Measurements from ENCODE around the gene NCAPG2.
A peak's percentile ranks its signal among the peaks of the same experiment; 100 is the strongest.
"Not testable (repeated sequence)": the region's sequence is repeated elsewhere in the genome, so short reads cannot be mapped to it uniquely, and the experiment has no call there.

NCAPG2 gene

DNA sequence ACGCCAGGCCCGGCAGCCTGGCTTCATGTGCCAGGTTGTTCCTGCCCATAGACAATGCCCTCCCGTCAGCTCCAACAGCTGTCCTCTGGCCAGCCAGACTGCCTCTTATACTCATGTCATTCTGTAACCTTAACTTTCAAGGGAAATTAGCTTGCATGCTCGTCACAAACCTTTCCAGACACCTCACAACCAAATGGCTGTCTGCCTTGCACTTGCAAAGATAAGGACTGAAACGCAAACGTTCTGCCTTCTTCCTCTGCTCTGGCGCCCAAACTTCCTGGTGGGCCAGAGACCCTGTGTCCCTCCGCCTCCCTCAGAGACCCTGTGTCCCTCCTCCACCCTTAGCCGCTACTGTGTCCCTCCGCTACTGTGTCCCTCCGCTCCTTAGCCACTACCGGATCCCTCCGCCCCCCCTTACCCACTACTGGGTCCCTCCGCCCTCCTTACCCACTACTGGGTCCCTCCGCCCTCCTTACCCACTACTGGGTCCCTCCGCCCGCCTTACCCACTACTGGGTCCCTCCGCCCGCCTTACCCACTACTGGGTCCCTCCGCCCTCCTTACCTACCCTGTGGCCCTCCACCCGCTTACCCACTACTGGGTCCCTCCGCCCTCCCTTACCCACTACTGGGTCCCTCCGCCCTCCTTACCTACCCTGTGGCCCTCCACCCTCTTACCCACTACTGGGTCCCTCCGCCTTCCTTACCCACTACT lies 37.5 kb downstream of the NCAPG2 start:
- not testable (repeated sequence) for DNase-seq

DNA sequence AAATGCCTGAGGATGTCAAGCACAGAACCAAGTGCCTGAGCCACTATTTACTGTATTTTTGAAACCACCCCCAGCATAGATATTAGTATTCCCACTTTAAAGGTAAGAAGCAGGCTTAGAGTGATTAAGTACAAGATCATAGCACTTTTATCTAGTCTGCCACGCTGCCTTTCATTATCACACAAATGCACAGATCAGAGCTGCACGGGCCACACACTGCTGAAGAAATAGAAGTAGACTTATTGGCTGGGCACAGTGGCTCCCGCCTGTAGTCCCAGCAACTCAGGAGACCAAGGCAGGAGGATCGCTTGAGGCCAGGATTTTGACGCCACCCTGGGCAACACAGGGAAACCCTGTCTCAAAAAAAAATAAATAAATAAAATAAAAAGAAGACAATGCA lies 38.2 kb downstream of the NCAPG2 start:
- DNase-seq, result no peak

DNA sequence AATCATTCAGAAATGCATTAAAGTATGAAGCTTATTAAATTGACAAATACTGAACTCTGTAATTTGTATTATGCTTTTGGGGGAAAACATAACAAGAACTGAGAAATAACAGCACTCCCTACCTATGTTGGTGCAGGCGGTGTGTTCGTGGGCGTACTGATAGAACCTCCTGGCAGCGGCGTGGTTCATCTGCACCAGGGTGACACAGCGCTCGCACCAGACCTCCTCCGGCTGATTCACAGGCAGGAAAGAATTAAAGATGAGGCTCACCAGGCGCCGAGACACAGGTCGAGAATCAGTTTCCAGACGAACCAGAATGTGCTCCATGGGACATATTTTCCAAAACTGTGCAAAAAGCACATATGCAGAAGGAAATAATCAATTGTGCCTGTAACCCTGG lies 40.2 kb downstream of the NCAPG2 start:
- no peak for DNase-seq

DNA sequence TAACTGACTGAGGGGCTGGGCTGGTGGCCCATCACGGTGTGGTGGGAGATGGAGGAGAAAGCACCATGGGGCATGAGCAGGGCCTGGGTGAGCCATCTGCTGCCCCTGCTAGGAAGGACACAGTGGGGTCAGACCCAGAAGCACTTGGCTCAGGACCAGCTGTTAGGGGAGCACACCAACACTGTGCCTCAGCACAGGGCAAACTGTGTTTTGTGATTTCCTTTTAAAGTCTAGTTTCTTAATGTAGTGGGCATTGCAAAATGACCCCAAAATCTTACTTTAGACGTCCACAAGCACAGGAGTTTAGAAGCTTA lies 41.2 kb downstream of the NCAPG2 start:
- no peak for DNase-seq

DNA sequence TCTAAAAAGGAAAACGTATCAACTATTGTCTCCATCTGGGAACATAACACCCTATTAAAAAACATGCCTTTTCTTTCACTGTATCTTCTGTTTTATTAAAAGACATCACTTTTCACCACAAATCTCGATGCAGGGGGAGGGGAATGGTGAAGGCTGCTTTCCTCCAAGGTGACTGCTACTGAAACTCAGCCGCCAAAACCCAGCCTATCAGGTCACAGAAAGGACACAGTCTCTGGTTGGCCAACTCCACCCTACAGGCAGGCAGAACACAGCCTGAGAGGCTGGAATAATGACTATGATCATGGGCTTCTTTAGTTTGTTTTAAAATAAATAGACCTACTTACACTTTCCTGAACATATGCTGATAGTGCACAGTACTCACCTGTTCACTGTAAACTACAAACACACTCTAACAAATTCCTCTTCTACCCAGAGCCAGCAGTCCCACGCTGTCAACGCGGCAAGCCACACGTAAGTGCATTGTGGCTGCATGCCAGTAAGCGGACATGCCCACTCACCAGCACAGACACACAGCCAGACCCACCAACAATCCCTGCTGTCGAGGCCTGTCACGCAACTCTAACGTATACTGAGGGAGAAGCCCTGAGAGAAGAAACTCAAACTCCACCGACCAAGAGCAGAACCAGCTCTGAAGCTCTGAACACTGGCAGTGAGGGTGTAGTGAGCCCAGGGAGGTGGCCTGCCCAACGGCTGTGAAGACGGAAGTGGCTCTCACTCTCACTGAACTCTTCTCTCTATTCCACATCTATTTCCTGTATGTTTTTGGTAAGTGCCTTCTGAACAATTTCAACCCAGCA lies 41.8 kb downstream of the NCAPG2 start:
- DNase-seq, result no peak

DNA sequence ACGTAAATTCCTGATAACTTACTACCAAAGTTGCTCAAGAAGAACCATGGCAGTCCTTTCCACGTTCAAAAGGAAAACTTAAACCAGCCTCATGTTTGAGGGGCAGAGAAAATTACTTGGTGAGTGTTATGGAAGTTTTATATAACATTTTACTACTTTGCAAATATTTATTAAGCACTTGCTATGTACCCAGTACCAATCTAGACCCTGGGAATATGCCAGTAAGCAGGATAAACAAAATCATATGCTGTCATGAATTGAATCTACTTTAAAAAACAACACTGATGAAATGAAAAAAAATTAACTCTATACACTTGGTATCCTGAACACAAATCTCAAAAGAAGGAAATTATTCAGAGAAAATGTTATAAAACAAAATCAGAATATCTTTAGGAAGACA lies 46.1 kb downstream of the NCAPG2 start:
- no peak for DNase-seq

DNA sequence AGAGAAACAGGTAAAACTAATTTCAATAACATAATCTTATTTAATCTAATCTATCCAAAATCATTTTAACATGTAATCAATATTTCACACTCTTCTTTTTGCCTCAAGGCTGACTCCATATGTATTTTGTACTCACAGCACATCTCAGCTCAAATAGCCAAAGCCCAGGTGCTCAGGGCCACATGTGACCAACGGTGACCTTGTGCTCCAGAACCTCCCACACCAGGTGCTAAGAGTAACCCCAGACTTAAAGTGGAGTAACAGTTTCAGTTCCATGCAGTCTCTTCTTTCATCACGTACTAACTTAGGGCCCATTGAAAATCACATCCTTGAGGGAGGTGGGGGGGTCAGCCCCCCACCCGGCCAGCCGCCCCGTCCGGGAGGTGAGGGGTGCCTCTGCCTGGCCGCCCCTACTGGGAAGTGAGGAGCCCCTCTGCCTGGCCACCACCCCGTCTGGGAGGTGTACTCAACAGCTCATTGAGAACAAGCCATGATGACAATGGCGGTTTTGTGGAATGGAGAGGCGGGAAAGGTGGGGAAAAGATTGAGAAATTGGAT lies 47.3 kb downstream of the NCAPG2 start:
- no peak for DNase-seq

DNA sequence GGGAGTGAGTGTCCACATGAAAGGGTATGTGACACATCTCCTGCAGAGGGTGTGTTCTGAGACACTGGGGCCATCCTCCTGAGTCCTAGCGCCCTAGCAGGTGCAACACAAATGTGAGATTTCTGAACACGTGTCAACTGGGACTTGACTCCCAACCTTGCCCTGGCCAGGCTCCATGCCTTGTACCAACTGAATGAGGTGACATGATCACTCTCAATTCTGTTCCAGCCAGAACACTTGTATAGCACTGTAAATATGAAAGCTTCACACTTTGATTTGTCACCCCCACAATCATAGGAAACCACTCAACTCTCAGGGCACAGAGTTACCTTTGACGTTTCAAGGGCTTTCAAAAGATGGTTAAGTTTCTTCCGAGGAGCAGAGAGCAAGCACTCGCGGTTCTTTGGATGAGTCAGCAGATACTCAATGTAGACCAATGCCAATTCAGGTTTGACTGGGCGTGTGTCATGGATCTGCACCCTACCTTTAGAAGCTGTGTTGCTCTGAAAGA lies 48.6 kb downstream of the NCAPG2 start:
- no peak for DNase-seq

DNA sequence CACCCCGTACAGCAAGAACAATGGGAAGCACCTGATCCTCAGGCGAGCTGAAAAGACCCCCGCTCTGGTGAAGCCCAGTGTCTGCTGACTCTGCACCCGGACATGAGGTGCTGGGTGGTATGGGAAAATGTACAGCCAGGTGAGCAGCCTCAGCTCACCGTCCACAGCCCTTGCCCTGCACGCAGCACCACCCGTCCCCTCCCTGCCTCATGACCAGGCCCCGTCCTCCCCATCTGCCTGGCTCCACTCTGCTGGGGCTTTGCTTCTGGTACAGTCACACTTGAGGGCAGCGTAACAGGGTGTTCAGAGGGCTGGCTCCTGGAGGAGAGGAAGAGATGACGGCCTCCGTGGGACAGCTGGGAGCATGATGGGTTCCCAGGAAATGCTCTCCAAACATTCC lies 49.1 kb downstream of the NCAPG2 start:
- no peak for DNase-seq

DNA sequence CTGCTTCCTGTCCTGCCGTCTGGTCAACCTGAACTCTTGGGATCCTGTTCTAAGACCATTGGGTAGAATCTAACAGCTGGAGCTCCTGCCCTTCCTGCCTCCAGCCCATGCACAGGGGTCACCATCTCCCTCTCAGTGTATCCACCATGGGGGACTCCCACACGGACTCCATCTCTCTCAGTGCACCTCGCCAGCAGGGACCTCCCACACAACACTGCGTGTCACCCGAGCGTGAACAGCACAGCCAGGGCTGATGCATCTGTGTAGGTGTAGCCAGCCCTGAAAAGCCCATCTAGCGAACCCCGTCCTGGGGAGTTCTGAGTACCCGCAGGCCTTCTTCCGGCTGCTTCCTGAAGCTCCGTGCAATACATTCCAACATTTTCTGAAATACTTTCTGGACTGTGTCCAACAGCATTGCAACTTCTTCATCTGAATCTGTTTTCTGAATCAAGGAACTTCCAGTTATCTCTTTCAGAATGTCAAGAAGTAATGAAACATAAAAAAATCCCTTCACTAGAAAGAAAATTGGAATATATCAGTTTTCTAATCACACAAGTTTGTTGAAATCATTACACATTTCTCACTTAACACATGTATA lies 52.5 kb downstream of the NCAPG2 start:
- no peak for DNase-seq

DNA sequence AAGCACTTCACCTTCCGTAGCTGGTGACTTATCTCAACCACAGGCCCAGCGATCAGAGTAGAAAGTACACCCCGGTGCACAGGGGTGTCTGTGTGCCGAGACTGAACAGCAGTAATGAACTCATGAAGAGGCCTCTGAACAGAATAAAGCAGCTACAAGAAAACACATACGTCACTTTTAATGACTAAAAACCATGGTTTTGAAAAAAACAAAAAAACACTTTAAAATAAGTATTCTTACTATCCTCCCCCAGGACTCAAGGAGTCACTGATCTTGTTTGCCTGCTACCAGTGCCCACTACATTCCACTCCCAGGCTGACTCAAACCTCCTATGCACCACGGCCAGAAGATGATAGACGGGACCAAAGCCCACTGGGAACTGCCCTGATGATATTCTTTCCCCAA lies 53.8 kb downstream of the NCAPG2 start:
- DNase-seq, result peak; percentile 79

DNA sequence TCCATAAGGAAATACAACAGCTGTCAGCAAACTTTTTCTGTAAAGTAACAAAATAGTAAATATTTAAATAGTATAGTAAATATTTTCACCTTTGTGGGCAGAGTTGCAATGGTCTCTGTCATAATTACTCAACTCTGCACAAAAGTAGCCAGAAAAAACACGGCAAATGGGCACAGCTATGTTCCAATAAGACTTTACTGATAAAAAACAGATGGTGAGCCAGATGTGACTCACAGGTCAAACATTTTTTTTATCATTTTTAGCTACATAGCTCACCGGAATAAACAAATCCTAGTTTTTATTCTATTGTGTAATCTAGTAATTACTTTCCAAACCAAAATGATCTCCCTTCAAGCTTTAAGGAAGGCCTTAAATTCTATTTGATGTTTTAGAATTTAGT lies 55.3 kb downstream of the NCAPG2 start:
- peak; percentile 92 for DNase-seq

DNA sequence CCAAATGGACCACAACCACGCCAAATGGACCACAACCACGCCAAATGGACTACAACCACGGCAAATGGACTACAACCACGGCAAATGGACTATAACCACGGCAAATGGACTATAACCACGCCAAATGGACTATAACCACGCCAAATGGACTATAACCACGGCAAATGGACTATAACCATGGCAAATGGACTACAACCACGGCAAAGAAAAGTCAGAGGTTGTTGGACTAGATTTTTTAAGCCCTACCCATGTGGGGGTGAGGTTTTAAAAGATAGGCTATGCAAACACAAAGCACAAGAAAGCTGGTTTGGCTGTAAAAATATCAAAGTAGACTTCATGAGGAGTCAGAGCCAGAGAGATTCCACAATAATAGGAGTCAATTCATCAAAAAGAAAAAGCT lies 55.8 kb downstream of the NCAPG2 start:
- no peak for DNase-seq

DNA sequence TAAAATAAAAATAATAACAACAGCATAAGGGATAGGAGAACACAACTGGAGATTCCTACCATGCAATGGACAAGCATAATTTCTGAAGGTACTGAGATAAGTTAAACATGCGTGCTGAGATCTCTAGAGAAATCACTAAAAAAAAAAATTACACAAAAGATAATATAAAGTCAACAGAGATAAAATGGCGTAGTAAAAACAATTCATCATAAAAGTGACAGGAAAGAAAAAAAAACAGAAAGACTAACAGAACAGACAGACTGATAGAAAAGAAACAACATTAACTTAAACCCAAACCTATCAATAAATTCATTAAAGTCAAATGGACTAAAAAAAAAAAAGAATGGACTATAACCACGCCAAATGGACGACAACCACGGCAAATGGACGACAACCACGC lies 56.4 kb downstream of the NCAPG2 start:
- DNase-seq, result no peak

DNA sequence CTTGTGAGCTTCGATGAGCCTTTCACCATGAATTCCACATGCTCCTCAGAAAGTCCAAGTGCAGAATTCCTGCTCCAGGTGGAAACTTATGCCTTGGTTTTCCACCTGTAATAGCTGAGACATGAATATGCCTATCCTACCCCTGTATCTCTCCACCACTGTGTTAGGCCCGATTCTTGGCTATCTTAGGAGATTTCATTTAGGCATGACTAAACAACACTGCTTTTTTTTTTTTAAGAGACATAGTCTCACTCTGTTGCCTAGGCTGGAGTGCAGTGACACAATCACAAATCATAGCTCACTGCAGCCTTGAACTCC lies 57.2 kb downstream of the NCAPG2 start:
- DNase-seq, result no peak

DNA sequence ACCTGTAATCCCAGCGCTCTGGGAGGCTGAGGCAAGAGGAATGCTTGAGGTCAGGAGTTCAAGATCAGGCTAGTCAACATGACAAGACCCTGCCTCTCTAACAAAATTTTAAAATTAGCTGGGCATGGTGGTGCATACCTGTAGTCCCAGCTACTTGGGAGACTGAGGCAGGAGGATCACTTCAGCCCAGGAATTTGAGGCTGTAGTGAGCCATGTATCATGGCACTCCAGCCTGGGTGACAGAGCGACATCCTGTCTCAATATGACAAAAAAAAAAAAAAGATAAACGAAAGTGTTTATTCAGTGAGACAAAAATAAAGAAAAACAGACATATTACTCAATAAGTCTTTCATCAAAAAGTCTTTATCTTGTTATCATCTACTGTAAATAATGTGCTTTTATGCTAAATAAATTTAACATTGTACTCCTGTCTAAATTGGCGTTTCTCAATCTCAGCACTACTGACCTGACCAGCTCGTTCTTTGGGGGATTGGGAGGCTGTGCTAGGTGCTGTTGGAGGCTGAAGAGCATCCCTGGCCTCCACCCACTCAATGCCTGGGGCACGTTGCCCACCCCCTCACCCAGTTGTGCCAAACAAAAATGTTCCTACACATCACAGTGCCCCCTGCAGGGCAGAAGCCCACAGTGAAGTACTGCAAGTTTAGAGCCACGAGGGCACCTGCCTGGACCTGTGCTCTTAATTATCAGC lies 57.7 kb downstream of the NCAPG2 start:
- DNase-seq, result no peak

DNA sequence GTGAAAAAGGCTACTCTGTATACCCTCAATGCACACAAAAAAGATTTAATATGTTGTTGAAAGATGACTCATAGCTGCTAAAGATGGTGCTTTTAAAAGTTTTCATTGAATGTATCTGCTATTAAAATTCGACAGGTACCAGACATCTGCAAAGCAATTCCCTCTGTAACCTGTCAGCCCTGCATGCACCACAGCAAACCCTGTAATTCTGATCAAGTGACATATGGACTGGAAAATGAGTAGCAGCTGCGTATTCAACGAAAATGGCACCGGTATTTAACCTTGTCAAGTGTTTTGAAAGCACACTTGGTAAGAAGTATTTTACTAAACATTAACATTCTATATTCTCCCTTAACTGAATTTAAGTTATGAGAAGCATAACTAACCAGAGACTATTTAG lies 58.8 kb downstream of the NCAPG2 start:
- DNase-seq, result no peak

DNA sequence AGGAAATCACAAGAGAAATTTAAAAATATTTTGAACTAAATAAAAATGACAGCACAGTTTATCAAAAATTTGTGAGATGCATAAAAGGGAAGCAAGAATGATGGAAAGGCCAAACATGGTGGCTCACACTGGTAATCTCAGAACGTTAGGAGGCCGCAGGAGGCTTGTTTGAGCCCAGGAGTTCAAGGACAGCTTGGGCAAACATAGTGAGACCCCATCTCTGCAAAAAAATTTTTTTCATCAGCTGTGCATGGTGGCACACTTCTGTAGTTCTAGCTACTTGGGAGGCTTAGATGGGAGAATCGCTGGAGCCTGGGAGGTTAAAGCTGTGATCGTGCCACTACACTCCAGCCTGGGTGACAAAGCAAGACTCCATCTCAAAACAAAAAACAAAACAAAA lies 62.5 kb downstream of the NCAPG2 start:
- no peak for DNase-seq

DNA sequence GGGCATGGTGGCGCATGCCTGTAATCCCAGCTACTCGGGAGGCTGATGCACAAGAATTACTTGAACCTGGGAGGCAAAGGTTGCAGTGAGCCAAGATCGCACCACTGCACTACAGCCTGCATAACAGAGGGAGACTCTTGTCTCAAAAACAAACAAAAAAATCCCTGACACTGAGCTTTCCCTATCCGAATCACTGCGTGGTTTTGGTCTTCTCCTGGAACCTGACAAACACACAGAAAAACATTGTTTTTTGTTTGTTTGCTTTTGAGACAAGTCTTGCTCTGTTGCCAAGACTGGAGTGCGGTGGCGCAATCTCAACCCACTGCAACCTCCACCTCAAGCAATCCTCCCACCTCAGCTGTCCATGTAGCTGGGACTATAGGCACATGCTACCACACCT lies 66.6 kb downstream of the NCAPG2 start:
- no peak for DNase-seq

DNA sequence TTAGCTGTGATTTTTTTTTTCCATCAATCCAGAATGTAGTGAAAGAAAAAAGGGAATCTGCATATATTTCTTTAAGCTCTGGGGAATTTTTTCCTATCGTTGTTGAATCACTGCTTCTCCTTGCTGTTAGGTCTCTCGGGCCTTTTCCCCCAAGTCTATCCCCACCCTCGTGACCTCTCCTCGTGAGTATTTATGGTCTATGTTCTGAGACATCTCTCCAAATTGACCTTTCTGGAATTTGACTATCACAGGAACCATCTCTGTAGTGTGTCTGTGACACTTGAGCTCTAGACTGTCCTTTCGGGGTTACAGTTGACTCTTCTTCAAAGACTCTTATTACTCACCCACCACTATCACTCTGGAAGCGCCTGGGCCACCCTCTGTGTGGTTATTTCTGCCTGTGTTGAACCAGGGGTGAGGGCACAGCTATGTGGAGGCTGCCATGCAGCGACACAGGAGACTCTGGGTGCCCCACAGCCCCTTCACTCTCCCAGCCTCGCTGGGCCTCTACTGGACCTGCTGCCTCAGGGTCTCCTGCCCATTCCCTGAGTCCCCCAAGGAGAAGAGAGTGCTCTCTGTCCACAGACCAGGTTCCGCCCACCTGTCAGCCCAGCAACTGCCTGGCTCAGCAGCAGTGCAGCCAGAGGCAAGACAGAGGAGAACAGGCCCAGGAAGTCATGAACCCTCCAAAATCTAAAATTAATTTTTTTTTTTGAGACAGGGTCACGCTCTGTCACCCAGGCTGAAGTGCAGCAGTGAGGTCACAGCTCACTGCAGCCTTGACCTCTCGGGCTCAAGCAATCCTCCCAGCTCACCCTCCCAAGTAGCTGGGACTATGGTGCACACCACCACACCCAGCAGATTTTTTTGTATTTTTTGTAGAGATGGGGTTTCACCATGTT lies 71.3 kb downstream of the NCAPG2 start:
- no peak for DNase-seq

DNA sequence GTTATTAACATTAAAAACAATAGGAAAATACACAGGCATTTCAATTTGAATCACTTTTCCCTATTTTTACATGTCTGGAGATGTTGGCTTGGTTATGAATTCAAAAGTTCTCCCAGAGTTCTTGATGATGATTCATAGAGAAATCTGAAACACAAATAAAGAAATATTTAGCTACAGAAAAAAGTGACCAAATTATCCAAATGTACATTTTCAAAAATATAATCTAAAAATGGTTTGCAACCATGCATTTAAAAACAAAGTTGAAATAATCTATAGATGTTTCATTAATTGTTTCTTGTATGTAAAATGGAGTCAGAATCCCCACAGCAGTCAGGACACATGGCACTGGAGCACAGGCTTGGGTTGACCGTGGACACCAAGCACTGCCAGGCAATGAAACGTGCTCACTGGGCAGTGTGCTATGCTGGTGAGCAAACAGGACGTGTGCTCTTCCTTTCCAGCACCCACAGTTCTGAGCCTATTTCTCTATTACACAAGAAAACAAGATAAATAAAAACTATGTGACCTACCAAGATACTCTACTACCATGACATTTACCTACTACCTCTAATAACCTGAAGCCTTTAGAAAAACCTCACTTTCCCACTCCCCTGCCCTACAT lies 72.9 kb downstream of the NCAPG2 start:
- DNase-seq, result no peak

DNA sequence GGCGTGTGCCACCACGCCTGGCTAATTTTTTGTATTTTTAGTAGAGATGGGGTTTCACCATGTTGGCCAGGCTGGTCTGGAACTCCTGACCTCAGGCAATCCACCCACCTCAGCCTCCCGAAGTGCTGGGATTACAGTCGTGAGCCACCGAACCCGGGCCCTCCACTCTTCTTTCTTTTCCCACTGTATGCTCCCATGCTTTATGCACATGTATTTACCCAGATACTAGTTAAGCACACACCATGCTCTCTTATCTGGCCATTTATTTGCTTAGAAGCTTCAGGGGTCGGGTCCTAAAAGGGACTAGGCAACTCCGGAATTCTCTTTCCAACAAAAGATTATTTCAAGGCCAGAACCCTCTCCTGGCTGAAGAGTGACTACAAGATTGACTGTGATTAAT lies 78.3 kb downstream of the NCAPG2 start:
- DNase-seq, result not testable (repeated sequence)
